Psoas muscle (tissue), 8 donors: Measurements from ENCODE around the gene TUBG2. TPM values are rescaled to one million over a fixed set of nuclear protein-coding genes. Genes with fewer than 3 reads are reported as not detected.

Experiments
- ATAC-seq, 4 donors: fragments of 200-7000 bp; cut with Tn5 transposase; one replicate each; pipeline ENCODE4 v1.9.1; 2020; ENCODE audit warnings: moderate library complexity in 3 of 4, mild to moderate bottlenecking in 2 of 4
- DNase-seq, 2 donors: peaks; one replicate each; pipeline ENCODE4 v3.0.0-alpha.2; 2020
- H3K27ac ChIP-seq: fragments of 200-600 bp; one replicate; pipeline ENCODE4 v1.8.0; 2022
- H3K27me3 ChIP-seq, 3 donors: fragments of 200-600 bp in 1 of 3; one replicate each; pipeline versions ENCODE4 v1.6.1 to v1.8.0; 2013 to 2022; ENCODE audit warnings: low read length in 2 of 3, mild to moderate bottlenecking in 2 of 3, moderate library complexity in 1 of 3; ENCODE audit not compliant: insufficient read depth in 3 of 3
- H3K36me3 ChIP-seq, 2 donors: fragments of 200-600 bp in 1 of 2; one replicate each; pipeline versions ENCODE4 v1.6.1 to v1.8.0; 2013 to 2022; ENCODE audit warnings: low read depth in 1 of 2, mild to moderate bottlenecking in 1 of 2, moderate library complexity in 1 of 2; ENCODE audit not compliant: insufficient read depth in 1 of 2
- H3K4me1 ChIP-seq: fragments of 200-600 bp; one replicate; pipeline ENCODE4 v1.8.0; 2022
- H3K4me3 ChIP-seq: fragments of 200-600 bp; one replicate; pipeline ENCODE4 v1.8.0; 2022; ENCODE audit warnings: mild to moderate bottlenecking
- H3K9me3 ChIP-seq: fragments of 200-600 bp; one replicate; pipeline ENCODE4 v1.8.0; 2022
- CTCF ChIP-seq: fragments of 200-600 bp; IDR thresholded peaks from one replicate; pipeline ENCODE4 v1.8.0; 2022; ENCODE audit warnings: antibody characterized with exemption
- WGBS, 3 donors: extraction: QIAGEN DNeasy Blood & Tissue Kit; methylation state at CpG; one replicate each; pipeline versions ENCODE4 v1.1.6 to v1.1.7; 2013; 5-methylcytosine and 5-hydroxymethylcytosine counted together
- intact Hi-C, 2 donors: fragments of 100-400 bp; cut with DNase I; formaldehyde crosslinking; loops; one replicate each; pipeline versions ENCODE4 v1.11.0 to v1.14.2; 2022
- polyA plus RNA-seq, 3 donors: library from polyadenylated mRNA; stranded (reverse); fragments of 200-250 nt; gene quantifications; one replicate each; pipeline ENCODE4 v1.2.3, GENCODE V29; 2013
- total RNA-seq, 4 donors: library from RNA; stranded (reverse); fragmentation: NEBNext Ultra II Directional in 2 of 4; extraction: Animal tissue kit (Norgen Biotek cat#: 25700) in 2 of 4; gene quantifications; one replicate each; pipeline versions ENCODE4 v1.2.1 to v1.2.4, GENCODE V29; 2021 to 2023
- donor health status: healthy with polysubstance abuse.
- donor health status: DM: no; HTN: no; CAD: no; lungs with moderate emphysema.
- donor health status: Bipolar disorder and iron deficiency.
- donor health status: healthy.
- donor health status: DM: yes; HTN: yes; CAD: no.
- donor health status: DM: no; HTN: no; CAD: no.
- donor health status: DM: no; HTN: no; CAD: no.
- donor health status: DM: yes; HTN: yes; CAD: no.

The TUBG2 gene
- total and polyA plus RNA-seq, 7 donors = 2.7 to 11.9 (median 4.9) TPM

- 83 to 93% (median 88%) methylated on average over 20 of the region's 20 CpGs for WGBS, 3 donors
- H3K27ac ChIP-seq = no peak overlapping the region
- DNase-seq (peak in 1 of 2 donors; percentile 30), ATAC-seq (no peak)
- no peaks in the 10 kb centered on the region for H3K4me1 ChIP-seq
- no peaks in the 10 kb centered on the region for H3K9me3 ChIP-seq
- intact Hi-C loops = no loop called here
- no peaks in the 10 kb centered on the region for H3K27me3 ChIP-seq
- no peak for TF ChIP-seq CTCF
- H3K4me3 ChIP-seq = no peak overlapping the region
- H3K36me3 ChIP-seq = peaks cover 0 to 74% of the 10 kb centered on the region in 2 donors
These were observed 36.4 kb downstream of the TUBG2 start for GRCh38 chr17:42695500-42695899.

GRCh38 chr17:42697108-42697811, 38.2 kb downstream of the TUBG2 start:
- no peak for TF ChIP-seq CTCF
- DNase-seq (peak in 1 of 2 donors; percentile 23), ATAC-seq (no peak)

GRCh38 chr17:42698736-42699414, 39.8 kb downstream of the TUBG2 start:
- H3K4me3 ChIP-seq = no peak overlapping the region
- 36 to 71% (median 40%) methylated on average over 1 to 2 of the region's 2 CpGs for WGBS, 3 donors
- DNase-seq = peak in 1 of 2 donors; percentile 64
- no peaks in the 10 kb centered on the region for H3K9me3 ChIP-seq
- no peak overlapping the region for H3K27ac ChIP-seq
- H3K36me3 ChIP-seq = peaks cover 6 to 83% of the 10 kb centered on the region in 2 donors
- intact Hi-C loops = no loop called here
- H3K27me3 ChIP-seq = no peaks in the 10 kb centered on the region
- no peak for TF ChIP-seq CTCF
- ATAC-seq = peak; percentile 38 to 68 (median 51)
- H3K4me1 ChIP-seq = no peaks in the 10 kb centered on the region

More at GRCh38 chr17:42697108-42697811, 38.2 kb downstream of the TUBG2 start:
- no peak overlapping the region for H3K4me3 ChIP-seq
- intact Hi-C loops = no loop called here
- H3K27ac ChIP-seq = no peak overlapping the region
- no peaks in the 10 kb centered on the region for H3K4me1 ChIP-seq
- no peaks in the 10 kb centered on the region for H3K9me3 ChIP-seq
- peaks cover 0 to 79% of the 10 kb centered on the region in 2 donors for H3K36me3 ChIP-seq
- 87 to 92% (median 89%) methylated on average over 19 of the region's 19 CpGs for WGBS, 3 donors
- H3K27me3 ChIP-seq = no peaks in the 10 kb centered on the region

- intact Hi-C loops = no loop called here
- no peaks in the 10 kb centered on the region for H3K27me3 ChIP-seq
- H3K36me3 ChIP-seq = peaks cover 8 to 85% of the 10 kb centered on the region in 2 donors
- DNase-seq (no peak), ATAC-seq (no peak)
- H3K4me1 ChIP-seq = no peaks in the 10 kb centered on the region
- no peaks in the 10 kb centered on the region for H3K9me3 ChIP-seq
- WGBS, 3 donors = 87 to 92% (median 88%) methylated on average over 4 of the region's 4 CpGs
- no peak overlapping the region for H3K27ac ChIP-seq
- no peak overlapping the region for H3K4me3 ChIP-seq
- no peak for TF ChIP-seq CTCF
These were observed 40.3 kb downstream of the TUBG2 start for GRCh38 chr17:42699415-42699740.
